HG03039 (cell line): Measurements from ENCODE around the gene SELENOF.
A peak's percentile ranks its signal among the peaks of the same experiment; 100 is the strongest.

ENCODE experiments used
- ATAC-seq: cut with Tn5 transposase; IDR thresholded peaks from one replicate; pipeline ENCODE4 v1.9.1; 2021; ENCODE audit warnings: mild to moderate bottlenecking, moderate library complexity; ENCODE audit not compliant: unreplicated experiment

Gene SELENOF

DNA sequence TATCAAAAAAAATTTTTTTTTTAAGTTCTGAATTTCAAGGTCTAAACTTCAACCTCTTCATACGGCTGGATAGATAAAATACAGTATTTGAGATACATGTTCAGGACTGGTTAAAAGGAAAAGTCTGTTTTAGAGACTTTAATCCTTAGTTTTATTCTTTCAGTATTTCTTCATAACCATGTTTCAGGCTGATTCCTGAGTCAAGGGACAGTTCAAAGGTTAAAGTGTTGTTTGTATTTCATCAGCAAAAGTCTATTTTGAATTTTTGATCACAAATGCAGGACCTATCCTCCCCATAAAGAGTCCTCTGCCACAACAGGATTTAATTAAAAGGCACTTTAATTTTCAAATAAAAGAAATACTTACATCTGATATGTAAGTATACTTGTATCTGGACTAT lies 53.5 kb downstream of the SELENOF start:
- ATAC-seq = no peak

DNA sequence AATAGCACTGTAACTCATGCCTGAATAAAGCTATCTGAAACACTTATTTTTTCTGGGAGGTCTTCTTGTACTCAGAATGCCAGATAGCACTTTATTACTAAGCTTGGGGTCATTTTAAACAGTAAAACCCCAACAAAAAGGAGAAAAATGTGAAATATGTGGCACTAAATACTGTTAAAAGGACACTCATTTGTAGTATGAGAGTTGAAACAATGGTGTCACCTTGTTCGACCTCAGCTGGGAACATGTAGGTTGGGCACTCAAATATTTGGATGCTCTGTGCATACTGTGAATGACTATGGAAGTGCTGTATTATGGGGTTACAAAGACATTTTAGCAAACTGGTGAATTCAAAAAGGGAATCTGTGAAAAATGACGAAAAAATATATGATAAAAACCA lies 53.9 kb downstream of the SELENOF start:
- no peak for ATAC-seq

DNA sequence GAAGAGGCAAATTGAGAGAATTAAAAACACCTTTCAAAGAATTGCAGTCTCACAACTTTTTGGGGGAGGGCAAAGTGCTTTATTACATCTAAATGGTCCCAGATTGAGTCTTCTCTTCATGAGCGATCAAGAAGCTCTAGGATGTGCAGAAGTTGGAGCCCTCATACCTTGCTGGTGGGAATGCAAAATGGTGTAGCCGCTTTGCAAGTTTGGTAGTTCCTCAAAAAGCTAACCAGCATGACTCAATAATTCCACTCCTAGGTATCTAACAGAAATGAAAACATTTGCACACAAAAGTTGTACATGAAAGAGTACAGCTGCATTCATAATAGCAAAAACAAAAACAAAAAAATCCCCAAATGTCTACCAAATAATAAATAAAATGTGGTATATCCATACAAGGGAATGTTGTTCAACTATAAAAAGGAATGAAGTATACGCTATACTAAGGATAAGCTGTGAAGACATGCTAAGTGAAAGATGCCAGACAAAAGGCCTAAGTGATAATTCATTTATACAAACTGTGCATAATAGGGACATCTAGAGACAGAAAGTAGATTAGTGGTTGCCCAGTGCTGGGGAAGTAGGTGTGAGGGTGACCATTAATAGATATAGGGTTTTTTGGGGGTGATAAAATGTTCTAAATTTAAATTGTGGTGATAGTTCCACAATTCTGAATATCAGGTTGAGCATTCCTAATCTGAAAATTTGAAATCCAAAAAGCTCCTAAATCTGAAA lies 55.2 kb downstream of the SELENOF start:
- no peak for ATAC-seq

DNA sequence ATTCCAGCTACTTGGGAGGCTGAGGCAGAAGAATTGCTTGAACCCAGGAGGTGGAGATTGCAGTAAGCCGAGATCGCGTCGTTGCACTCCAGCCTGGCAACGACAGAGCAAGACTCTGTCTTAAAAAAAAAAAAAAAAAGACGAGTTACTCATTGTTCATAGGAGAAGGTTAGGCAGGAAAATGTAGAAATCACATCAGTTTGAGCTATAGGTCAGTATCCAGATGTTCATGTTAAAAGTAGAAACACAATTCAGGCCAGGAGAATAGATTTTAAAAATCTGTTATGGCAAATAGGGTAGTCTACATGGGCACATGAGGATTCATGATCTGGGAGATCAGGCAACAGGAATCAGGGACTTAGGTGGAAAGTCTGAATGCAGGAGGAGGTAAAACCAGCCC lies 57.7 kb downstream of the SELENOF start:
- ATAC-seq = no peak

DNA sequence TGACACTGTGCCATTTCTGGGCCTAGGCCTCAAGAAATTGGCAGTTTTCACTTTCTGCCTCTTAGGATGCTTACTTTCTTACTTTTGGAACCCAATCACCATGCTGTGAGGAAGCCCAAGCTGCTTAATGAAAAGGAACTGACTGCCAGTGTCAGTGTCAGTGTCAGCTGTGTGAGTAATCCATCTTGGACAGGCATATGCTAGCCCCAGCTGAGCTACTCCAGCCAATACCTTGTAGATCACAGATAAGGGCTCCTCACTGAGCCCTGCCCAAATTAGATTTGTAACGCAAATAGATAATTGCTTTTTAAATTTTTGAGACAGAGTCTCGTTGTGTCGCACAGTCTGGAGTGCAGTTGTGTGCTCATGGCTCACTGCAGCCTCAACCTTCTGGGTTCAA lies 59.6 kb downstream of the SELENOF start:
- ATAC-seq = no peak

DNA sequence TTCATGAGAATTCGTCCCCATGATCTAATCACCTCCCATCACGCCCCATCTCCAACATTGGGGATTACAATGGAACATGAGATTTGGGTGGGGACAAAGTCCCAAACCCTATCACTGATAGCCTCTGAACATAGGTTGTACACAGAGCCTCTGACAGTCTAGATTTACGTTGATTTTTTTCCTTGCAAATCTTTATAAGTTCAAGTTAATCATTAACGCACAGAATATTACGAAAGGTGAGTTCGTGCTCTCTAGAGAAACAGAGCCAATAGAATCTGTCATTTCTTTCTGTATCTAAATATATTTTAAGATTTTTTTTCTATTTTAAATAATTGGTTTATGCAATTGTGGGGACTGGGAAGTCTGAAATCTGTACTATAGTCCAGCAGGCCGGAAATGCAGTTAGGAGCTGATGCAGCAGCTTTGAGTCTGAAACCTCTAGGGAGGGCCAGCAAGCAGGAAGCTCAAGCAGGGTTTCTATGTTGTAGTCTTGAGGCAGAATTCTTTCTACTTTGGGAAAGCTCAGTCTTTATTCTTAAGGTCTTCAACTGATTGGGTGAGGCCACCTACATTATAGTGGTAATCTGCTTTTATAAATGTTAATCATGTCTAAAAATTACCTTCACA lies 61.0 kb downstream of the SELENOF start:
- no peak for ATAC-seq

DNA sequence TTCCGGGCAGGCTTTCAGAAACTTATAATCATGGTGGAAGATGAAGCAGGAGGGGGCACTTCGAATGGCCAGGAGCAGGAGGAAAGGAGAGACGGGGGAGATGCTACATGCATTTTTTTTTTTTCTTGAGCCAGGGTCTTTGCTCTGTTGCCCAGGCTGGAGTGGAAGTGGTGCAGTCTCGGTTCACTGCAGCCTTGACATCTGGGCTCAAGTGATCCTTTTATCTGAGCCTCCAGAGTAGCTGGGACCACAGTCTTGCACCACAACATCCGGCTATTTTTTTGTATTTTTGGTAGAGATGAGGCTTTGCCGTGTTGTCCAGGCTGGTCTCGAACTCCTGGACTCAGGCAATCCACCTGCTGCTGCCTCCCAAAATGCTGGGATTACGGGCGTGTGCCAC lies 61.6 kb downstream of the SELENOF start:
- no peak for ATAC-seq

DNA sequence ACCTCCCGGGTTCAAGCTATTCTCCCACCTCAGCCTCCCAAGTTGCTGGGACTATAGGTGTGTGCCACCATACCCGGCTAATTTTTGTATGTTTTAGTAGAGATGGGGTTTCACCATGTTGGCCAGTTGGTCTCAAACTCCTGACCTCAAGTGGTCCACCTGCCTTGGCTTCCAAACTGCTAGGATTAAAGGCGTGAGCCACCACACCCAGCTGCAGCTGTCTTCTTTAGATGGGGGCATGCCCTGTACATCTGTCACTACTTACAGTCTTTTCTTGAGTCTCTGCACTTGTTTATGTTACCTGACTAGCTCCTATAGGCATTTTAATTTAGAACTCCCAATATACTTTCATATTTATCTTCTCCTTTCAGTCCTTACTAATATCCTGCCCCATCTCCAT lies 64.2 kb downstream of the SELENOF start:
- ATAC-seq = no peak

DNA sequence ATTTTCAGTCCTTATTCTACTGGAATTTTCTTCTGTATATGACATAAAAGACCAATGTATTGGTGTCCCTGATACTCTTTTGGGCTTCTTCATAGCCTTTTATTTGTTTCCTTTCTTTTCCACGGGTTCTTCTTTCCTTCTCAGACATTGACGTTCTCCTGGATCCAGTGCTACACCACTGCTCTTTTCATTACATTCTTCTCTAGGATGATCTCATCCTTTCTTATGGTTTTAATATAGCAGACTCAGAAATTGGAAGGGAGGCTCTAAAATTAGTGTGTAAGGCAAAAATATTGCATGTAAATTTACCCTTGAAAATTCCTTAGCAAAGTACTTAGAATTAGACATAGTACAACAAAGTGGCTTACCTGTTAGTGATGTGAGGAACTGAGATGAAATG lies 65.3 kb downstream of the SELENOF start:
- no peak for ATAC-seq

DNA sequence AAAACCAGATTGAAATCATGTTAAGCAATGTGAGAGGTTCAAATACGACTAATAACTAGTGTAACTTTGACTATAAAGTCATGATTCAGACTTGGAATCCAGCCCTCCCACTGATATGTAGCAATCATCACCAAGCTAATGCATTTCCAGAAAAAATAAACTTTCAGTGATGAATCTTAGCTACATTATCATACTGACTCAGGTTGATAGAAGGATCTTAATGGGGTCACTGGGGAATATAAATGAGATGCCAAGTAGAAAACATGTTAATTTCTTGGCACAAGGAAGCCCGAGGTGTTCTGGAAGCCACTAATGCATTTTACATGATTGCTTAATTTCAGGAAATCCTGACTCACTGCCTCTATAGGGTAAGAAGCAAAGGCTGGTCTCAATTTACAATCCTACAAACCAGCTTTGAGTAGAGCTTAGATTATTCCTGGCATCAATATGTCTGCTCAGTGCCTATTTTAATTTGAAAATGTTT lies 67.7 kb downstream of the SELENOF start:
- no peak for ATAC-seq

DNA sequence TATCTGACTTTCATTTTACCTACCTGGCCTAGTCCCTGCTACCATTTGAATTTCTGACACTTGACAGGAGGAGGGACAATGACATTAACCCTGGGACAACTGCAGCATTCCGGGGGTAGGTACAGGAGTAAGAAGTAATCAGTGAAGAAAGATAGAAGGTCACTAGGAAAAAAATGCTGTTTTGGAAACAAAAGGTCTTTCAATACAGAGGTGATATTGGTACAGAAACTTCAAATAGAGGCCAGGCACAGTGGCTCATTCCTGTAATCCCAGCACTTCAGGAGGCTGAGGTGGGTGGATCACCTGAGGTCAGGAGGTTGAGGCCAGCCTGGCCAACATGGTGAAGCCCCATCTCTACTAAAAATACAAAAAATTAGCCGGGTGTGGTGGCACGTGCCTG lies 68.4 kb downstream of the SELENOF start:
- ATAC-seq = no peak

DNA sequence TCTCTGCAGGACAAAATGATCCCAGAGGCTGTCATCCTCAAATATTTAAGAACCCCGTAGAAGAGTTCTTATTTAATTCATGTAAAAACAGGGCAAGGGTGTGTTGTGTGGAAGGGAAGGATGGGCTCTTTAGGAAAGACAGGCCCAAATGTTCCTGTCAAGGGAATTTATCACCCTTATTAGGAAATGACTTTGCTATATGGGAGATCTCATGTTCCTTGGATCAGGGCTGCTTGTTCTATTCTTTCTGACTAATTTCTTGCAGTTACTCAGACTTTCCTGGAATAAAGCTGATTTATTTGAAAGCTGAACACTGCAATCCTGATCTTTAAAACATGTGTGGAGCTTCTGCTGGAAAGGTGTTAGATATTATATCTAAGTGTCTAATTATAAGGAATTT lies 72.8 kb downstream of the SELENOF start:
- ATAC-seq = no peak

DNA sequence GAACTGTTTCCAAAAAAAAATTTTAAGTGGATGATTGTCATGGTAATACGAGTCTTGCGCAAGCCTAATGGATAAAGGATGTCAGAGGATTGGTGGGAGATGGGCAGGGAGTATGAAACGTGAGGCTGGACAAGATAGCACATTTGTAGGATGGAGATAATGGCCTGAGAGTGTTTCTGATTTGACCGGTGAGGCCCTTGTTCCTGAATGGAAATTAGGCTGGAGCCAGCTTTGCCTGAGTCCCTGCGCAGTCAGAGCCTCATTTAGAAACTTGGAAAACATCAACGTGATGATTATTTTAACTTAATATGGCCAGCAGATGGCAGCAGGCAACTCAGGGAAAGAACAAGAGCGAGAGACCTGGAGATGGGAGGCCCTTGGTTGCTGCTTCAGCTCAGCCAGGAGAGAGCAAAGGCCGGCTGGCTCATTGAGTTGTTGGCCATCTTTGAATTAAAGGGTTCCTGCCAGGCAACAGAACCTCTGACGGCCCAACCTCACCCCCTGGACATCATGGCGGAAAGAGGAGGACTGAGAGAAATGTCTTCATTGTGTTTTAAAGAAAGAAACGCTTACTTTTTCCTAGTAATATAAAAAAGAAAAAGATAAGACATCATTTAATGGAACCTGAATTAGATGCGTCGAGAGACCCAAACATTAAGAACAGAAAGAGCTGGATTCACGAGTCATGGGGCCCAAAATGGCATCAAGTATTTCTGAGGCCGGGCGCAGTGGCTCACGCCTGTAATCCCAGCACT lies 80.3 kb downstream of the SELENOF start:
- ATAC-seq = peak; percentile 68

DNA sequence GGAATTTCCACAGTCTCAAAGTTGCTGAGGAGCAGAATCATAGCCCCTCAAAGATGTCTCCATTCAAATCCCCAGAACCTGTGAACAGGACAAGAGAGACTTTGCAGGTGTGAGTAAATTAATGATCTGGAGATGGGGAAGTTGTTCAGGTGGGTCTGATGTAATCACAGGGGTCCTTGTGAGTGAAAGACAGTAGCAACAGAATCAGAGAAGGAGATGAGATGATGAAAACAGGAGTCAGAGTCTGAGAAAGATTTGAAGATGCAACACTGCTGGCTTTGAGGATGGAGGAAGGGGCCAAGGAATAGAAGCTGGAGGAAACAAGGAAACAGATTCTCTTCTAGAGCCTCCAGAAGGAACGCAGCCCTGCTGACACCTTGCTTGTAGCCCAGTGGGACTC lies 81.5 kb downstream of the SELENOF start:
- no peak for ATAC-seq

DNA sequence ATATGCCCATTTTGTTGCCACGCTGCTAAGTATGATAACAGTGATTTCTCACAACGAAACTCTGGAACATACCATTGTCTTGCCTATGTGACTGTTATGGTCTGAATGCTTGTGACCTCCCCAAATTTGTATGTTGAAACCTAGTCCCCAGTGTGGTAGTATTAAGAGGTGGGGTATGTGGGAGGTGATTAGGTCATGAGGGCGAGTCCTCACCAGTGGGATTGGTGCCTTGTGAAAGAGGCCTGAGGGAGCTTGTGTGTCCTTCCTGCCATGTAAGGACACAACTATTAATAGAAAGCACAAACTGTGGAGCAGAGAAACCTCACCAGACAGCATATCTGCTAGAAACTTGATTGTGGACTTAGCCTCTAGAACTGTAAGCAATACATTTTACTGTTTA lies 84.6 kb downstream of the SELENOF start:
- no peak for ATAC-seq

DNA sequence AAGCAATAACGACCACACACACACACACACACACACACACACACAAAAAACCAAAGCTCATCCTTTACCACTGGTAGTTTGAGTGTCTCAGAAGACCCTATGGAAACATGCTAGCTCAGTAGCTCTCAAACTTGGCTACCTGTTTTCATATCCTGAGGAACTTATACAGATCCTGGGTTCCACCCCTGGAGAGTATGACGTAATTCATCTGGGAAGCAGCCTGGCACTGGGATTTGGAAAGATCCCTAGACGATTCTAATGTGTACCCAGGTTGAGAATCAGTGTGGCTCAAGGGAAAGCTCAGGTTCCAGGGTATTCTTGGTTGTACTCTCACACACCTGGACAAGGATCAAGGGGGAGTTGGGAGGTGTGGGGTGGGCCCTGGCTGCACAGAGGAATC lies 85.9 kb downstream of the SELENOF start:
- ATAC-seq = no peak

DNA sequence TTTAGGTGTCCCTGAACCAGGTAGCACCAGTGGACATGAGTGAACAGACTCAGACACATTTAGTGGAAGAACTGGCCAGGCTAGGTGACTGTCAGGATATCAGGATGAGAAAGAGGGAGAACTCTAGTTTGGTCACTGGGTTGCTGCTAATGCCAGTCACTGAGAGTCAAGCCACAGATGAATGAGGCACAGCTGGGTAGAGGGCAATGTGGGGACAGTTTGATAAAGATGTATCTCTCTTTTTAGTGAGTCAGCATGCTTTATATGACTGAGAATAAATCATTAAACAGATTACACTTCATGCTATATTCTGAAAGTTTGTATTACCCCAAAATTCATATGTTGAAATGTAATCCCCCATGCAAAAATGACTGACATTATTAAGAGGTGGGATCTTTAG lies 87.1 kb downstream of the SELENOF start:
- no peak for ATAC-seq

DNA sequence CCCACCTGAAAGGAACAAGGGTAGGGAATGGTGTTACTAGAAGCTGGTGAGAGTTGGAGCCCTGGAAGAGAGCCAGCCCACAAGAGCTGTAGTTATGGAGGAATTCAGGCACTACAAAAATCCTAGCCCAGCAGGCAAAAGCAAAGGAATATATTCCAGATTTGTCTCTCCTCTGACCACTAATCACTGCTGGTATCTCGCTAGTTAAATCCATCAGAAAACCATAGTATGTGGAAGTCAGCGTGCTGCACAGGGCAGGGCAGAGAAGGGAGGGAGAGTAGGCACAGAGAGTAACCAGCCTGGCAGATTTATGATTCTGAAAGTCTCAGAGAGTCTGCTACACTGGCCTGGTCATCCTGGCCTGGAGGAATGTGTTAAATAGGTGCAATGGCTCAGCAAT lies 88.6 kb downstream of the SELENOF start:
- no peak for ATAC-seq

DNA sequence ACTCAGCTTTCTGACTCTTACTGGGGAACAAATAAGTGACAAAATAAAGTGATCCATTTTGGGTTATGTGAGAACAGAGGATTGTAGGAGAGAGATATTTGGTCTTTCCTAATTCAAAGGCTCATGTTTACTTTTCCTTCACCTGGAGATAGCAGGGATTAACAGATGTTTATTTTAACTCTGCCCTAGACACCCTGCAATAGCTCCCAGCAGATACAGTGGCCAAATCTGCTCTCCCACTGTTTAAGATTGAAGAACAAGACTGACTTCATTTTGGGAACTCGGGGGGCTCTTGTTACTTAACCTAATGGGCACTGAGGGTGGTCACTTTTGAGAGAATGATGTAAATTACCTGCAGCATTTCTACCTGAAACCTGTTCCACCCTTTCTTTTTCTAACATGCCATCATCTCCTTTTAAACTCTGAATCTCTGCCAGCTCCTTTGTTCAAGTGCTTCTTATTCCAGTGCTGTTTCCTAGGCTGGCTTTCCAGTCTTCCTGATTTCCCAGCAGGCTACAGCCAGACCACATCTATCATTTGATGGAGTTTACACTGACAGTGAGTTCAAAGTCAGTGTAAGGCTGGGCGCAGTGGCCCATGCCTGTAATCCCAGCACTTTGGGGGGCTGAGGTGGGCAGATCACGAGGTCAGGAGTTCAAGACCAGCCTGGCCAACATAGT lies 90.0 kb downstream of the SELENOF start:
- no peak for ATAC-seq

DNA sequence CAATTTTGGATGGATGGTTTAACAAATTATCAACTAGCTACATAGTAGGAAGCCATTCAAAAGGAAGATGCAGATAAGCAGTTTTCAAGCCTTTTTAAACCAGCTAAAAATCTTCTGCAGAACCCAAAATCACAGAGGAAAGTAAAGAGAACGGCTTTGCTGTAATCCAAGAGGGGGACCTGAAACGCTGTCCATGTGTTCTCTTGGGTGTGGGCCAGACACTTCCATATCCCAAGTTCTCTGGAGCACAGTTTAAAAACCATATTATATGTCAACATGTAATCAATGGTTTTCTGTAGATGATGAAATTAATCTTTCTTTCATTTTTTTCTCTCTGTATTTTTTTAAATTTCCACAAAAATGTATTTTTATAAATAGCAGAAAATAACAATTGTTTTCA lies 90.5 kb downstream of the SELENOF start:
- ATAC-seq = no peak

DNA sequence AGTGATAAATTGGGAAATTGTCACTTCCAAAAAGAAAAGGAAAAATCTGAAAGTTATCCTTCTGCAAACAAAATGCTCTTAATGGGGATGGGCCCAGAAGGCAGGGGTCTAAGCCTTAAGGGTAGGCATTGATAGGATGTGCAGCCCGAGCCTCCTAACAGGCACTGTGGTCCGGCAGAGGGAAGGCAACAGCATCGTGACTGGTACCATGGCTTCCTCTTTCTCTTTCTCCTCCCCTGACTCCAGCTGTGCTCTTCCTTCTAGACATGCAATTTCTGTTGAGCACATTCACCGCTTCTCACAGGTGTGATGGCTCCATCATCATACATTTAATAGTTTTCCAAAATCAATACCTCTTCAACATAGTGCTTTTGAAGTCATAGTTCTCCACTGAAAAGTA lies 91.5 kb downstream of the SELENOF start:
- no peak for ATAC-seq
